ENCODE measurements around the gene ABHD17A.
"Not testable (repeated sequence)": the region's sequence is repeated elsewhere in the genome, so short reads cannot be mapped to it uniquely, and the experiment has no call there.

The ABHD17A gene

GRCh38 chr19:1879982-1880381 lies 5.3 kb downstream of the ABHD17A start:
- DNase-seq, result not testable (repeated sequence)

- not testable (repeated sequence) for DNase-seq
Observed at GRCh38 chr19:1878583-1878982, 6.7 kb downstream of the ABHD17A start.

- not testable (repeated sequence) for DNase-seq
Observed at GRCh38 chr19:1877280-1877660, 8.0 kb downstream of the ABHD17A start.

GRCh38 chr19:1876496-1877279 lies 8.6 kb downstream of the ABHD17A start:
- DNase-seq, result not testable (repeated sequence)

GRCh38 chr19:1875646-1876495 lies 9.4 kb downstream of the ABHD17A start:
- DNase-seq, result peak; percentile 59

- not testable (repeated sequence) for DNase-seq
Observed at GRCh38 chr19:1875265-1875645, 10.0 kb downstream of the ABHD17A start.

GRCh38 chr19:1874554-1875185 lies 10.6 kb downstream of the ABHD17A start:
- DNase-seq, result no peak

- no peak for DNase-seq
Observed at GRCh38 chr19:1873524-1874473, 11.5 kb downstream of the ABHD17A start.

- no peak for DNase-seq
Observed at GRCh38 chr19:1872807-1873523, 12.3 kb downstream of the ABHD17A start.

GRCh38 chr19:1871630-1872029 lies 13.7 kb downstream of the ABHD17A start:
- no peak for DNase-seq

- DNase-seq, result no peak
Observed at GRCh38 chr19:1871140-1871597, 14.1 kb downstream of the ABHD17A start.

GRCh38 chr19:1868971-1869370 lies 16.3 kb downstream of the ABHD17A start:
- no peak for DNase-seq

- no peak for DNase-seq
Observed at GRCh38 chr19:1867349-1867724, 18.0 kb downstream of the ABHD17A start.

GRCh38 chr19:1866693-1867348 lies 18.5 kb downstream of the ABHD17A start:
- no peak for DNase-seq

GRCh38 chr19:1865172-1866010 lies 19.9 kb downstream of the ABHD17A start:
- DNase-seq, result no peak

- no peak for DNase-seq
Observed at GRCh38 chr19:1864480-1865171, 20.7 kb downstream of the ABHD17A start.

- peak; percentile 75 for DNase-seq
Observed at GRCh38 chr19:1863638-1864479, 21.4 kb downstream of the ABHD17A start.

- DNase-seq, result no peak
Observed at GRCh38 chr19:1863328-1863637, 22.0 kb downstream of the ABHD17A start, which contains the start of gene KLF16. Gene KLF16, minus strand, starts transcription at chr19:1863579. Its CDS starts 82 bp downstream, at chr19:1863497.
